ENCODE measurements around the gene LPP.

LPP gene

GRCh38 chr3:188232656-188233055, 78.7 kb downstream of the LPP start:
- TF ChIP-seq SIN3A (IDR thresholded peaks at IDR 0.05; ENCODE audit: borderline replicate concordance, insufficient read depth, low read length) (no peak), POLR2AphosphoS5 (IDR thresholded peaks at IDR 0.05; ENCODE audit: low read depth, low read length) (no peak), REST (IDR thresholded peaks at IDR 0.05; ENCODE audit: insufficient read depth in 1 of 2, low read depth in 2 of 2, low read length in 2 of 2) (no peak), TAF1 (IDR thresholded peaks at IDR 0.05; ENCODE audit: borderline replicate concordance, insufficient read depth, low read length) (no peak), FOXP2 (optimal IDR thresholded peaks at IDR 0.05; ENCODE audit: borderline replicate concordance, extremely low read depth, extremely low read length, insufficient read depth) (no peak)

- TF ChIP-seq SIN3A (IDR thresholded peaks at IDR 0.05; ENCODE audit: borderline replicate concordance, insufficient read depth, low read length) (no peak), POLR2AphosphoS5 (IDR thresholded peaks at IDR 0.05; ENCODE audit: low read depth, low read length) (no peak), FOXP2 (optimal IDR thresholded peaks at IDR 0.05; ENCODE audit: borderline replicate concordance, extremely low read depth, extremely low read length, insufficient read depth) (no peak), TAF1 (IDR thresholded peaks at IDR 0.05; ENCODE audit: borderline replicate concordance, insufficient read depth, low read length) (no peak), REST (IDR thresholded peaks at IDR 0.05; ENCODE audit: insufficient read depth in 1 of 2, low read depth in 2 of 2, low read length in 2 of 2) (no peak)
These were observed 79.4 kb downstream of the LPP start for GRCh38 chr3:188233320-188233719.

GRCh38 chr3:188234132-188234531, 80.2 kb downstream of the LPP start:
- TF ChIP-seq REST (IDR thresholded peaks at IDR 0.05; ENCODE audit: insufficient read depth in 1 of 2, low read depth in 2 of 2, low read length in 2 of 2) (no peak), POLR2AphosphoS5 (IDR thresholded peaks at IDR 0.05; ENCODE audit: low read depth, low read length) (no peak), FOXP2 (optimal IDR thresholded peaks at IDR 0.05; ENCODE audit: borderline replicate concordance, extremely low read depth, extremely low read length, insufficient read depth) (no peak), SIN3A (IDR thresholded peaks at IDR 0.05; ENCODE audit: borderline replicate concordance, insufficient read depth, low read length) (no peak), TAF1 (IDR thresholded peaks at IDR 0.05; ENCODE audit: borderline replicate concordance, insufficient read depth, low read length) (no peak)

- TF ChIP-seq POLR2AphosphoS5 (IDR thresholded peaks at IDR 0.05; ENCODE audit: low read depth, low read length): no peak
- TF ChIP-seq REST (IDR thresholded peaks at IDR 0.05; ENCODE audit: insufficient read depth in 1 of 2, low read depth in 2 of 2, low read length in 2 of 2): no peak
- no peak for TF ChIP-seq TAF1 (IDR thresholded peaks at IDR 0.05; ENCODE audit: borderline replicate concordance, insufficient read depth, low read length)
- no peak for TF ChIP-seq SIN3A (IDR thresholded peaks at IDR 0.05; ENCODE audit: borderline replicate concordance, insufficient read depth, low read length)
- no peak for TF ChIP-seq FOXP2 (optimal IDR thresholded peaks at IDR 0.05; ENCODE audit: borderline replicate concordance, extremely low read depth, extremely low read length, insufficient read depth)
These were observed 82.3 kb downstream of the LPP start for GRCh38 chr3:188236271-188236670.

GRCh38 chr3:188239035-188239434, 85.1 kb downstream of the LPP start:
- TF ChIP-seq FOXP2 (optimal IDR thresholded peaks at IDR 0.05; ENCODE audit: borderline replicate concordance, extremely low read depth, extremely low read length, insufficient read depth) (no peak), POLR2AphosphoS5 (IDR thresholded peaks at IDR 0.05; ENCODE audit: low read depth, low read length) (no peak), SIN3A (IDR thresholded peaks at IDR 0.05; ENCODE audit: borderline replicate concordance, insufficient read depth, low read length) (no peak), TAF1 (IDR thresholded peaks at IDR 0.05; ENCODE audit: borderline replicate concordance, insufficient read depth, low read length) (no peak), REST (IDR thresholded peaks at IDR 0.05; ENCODE audit: insufficient read depth in 1 of 2, low read depth in 2 of 2, low read length in 2 of 2) (no peak)
